GM23338 (cell line): ENCODE results near the gene GRIP2.

Experiments
- CREB1 ChIP-seq: fragments of 250-450 bp; sonication (Bioruptor Pico); IDR thresholded peaks from 2 replicates; pipeline ENCODE4 v1.5.0; 2020; ENCODE audit warnings: low read depth, mild to moderate bottlenecking, moderate library complexity
- CTCF ChIP-seq, 2 experiments: fragments of 200-600 bp in 1 of 2; sonication (generic) in 1 of 2; conservative IDR thresholded peaks; 2 replicates each; pipeline versions ENCODE4 v1.5.1 to v1.6.1; 2016 to 2017; ENCODE audit warnings: antibody characterized with exemption in 2 of 2, low read depth in 2 of 2, mild to moderate bottlenecking in 2 of 2, moderate library complexity in 1 of 2
- EZH2 ChIP-seq: fragments of 200-600 bp; sonication (generic); IDR thresholded peaks from one replicate; pipeline ENCODE4 v1.8.0; 2017; ENCODE audit warnings: antibody characterized with exemption, mild to moderate bottlenecking, low read depth; ENCODE audit not compliant: unreplicated experiment
- NANOG ChIP-seq: IDR thresholded peaks from 2 replicates; pipeline ENCODE4 v1.6.1; 2016; ENCODE audit warnings: antibody characterized with exemption, borderline replicate concordance
- POLR2AphosphoS5 ChIP-seq: IDR thresholded peaks from 2 replicates; pipeline ENCODE4 v1.6.1; 2016; ENCODE audit warnings: antibody characterized with exemption, low read depth
- REST ChIP-seq: IDR thresholded peaks from one replicate; pipeline ENCODE4 v1.6.1; 2018; ENCODE audit warnings: antibody characterized with exemption; ENCODE audit not compliant: unreplicated experiment
- ZNF114 ChIP-seq: fragments of 250-450 bp; sonication (Bioruptor Pico); IDR thresholded peaks from 2 replicates; pipeline ENCODE4 v1.5.0; 2020; ENCODE audit warnings: mild to moderate bottlenecking, moderate library complexity

GRCh38 chr3:14524920-14525660 lies 15.1 kb downstream of the GRIP2 start:
- TF ChIP-seq CTCF (conservative IDR thresholded peaks at IDR 0.05; ENCODE audit: low read depth in 2 of 2) (no peak), POLR2AphosphoS5 (no peak), CREB1 (no peak), REST (no peak), EZH2 (no peak), NANOG (no peak), ZNF114 (no peak)
